Erythroblast (primary cell): Measurements from ENCODE around the gene B3GNT5.

ENCODE experiments used
- GATA1 ChIP-seq: IDR thresholded peaks from 2 replicates; pipeline ENCODE4 v1.6.1; 2011; ENCODE audit warnings: low read depth, mild to moderate bottlenecking, control low read depth, low read length, moderate library complexity
- POLR2A ChIP-seq: IDR thresholded peaks from 2 replicates; pipeline ENCODE4 v1.6.1; 2011; ENCODE audit warnings: mild to moderate bottlenecking, low read length

DNA sequence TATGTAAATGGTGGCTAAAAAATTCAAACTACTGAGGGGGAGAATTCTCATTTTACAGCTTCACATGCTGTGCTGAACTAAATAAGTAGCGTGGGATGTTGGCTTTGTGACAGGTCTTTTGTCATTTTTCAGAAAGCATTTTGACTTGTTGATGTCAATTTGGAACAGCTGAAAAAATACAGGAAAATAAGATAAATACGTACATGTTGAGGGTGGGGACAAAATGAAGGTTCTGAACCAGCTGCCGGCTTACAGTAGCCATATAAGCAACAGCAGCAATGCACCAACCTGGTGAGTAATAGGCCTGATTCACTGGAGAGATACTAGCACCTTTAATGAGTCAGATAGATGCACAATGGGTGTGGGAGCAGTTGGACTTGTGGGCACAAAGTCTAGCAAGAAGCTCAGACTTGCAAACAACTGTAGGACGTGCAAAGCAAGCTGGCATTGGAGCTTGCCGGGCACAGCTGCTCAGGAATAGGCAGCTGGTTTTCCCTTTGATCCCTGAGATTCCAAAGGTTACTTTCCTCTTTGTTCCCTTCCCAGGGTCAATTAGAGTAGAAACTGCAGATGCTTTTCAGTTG, 12.9 kb downstream of the B3GNT5 start:
- TF ChIP-seq POLR2A, result no peak
- TF ChIP-seq GATA1, result no peak
